PFSK-1 (cell line): ENCODE measurements around the gene MARCHF10.

Experiments used
- FOXP2 ChIP-seq: optimal IDR thresholded peaks from 2 replicates; pipeline ENCODE3; 2011; ENCODE audit warnings: borderline replicate concordance, control low read depth, inconsistent platforms; ENCODE audit not compliant: insufficient read depth; ENCODE audit errors: extremely low read length, extremely low read depth
- POLR2AphosphoS5 ChIP-seq: IDR thresholded peaks from 2 replicates; pipeline ENCODE4 v1.6.1; 2012; ENCODE audit warnings: low read depth, mild to moderate bottlenecking, control low read depth, low read length, moderate library complexity
- REST ChIP-seq, 2 experiments: IDR thresholded peaks; 2 replicates each; pipeline versions ENCODE4 v1.6.1 to v1.8.0; 2011 to 2012; ENCODE audit warnings: low read depth in 2 of 2, low read length in 2 of 2, control low read depth in 1 of 2, inconsistent platforms in 1 of 2, mild to moderate bottlenecking in 1 of 2, moderate library complexity in 1 of 2; ENCODE audit not compliant: insufficient read depth in 1 of 2
- SIN3A ChIP-seq: IDR thresholded peaks from 2 replicates; pipeline ENCODE4 v1.6.1; 2012; ENCODE audit warnings: mild to moderate bottlenecking, low read length, moderate library complexity, borderline replicate concordance; ENCODE audit not compliant: insufficient read depth
- TAF1 ChIP-seq: IDR thresholded peaks from 2 replicates; pipeline ENCODE4 v1.6.1; 2012; ENCODE audit warnings: low read length, control low read depth, borderline replicate concordance; ENCODE audit not compliant: insufficient read depth

MARCHF10 gene

GRCh38 chr17:62818526-62818925 lies 10.4 kb upstream of the MARCHF10 start:
- TF ChIP-seq SIN3A (no peak), TAF1 (no peak), REST (IDR thresholded peaks at IDR 0.05; ENCODE audit: insufficient read depth in 1 of 2, low read depth in 2 of 2, low read length in 2 of 2) (no peak), FOXP2 (no peak), POLR2AphosphoS5 (no peak)

- TF ChIP-seq TAF1 (no peak), FOXP2 (no peak), SIN3A (no peak), REST (IDR thresholded peaks at IDR 0.05; ENCODE audit: insufficient read depth in 1 of 2, low read depth in 2 of 2, low read length in 2 of 2) (no peak), POLR2AphosphoS5 (no peak)
Observed at GRCh38 chr17:62816282-62816839, 8.2 kb upstream of the MARCHF10 start.

GRCh38 chr17:62809656-62810055 lies 1.5 kb upstream of the MARCHF10 start:
- TF ChIP-seq REST (IDR thresholded peaks at IDR 0.05; ENCODE audit: insufficient read depth in 1 of 2, low read depth in 2 of 2, low read length in 2 of 2) (no peak), FOXP2 (no peak), POLR2AphosphoS5 (no peak), TAF1 (no peak), SIN3A (no peak)

GRCh38 chr17:62808576-62808970 lies 459 bp upstream of the MARCHF10 start:
- no peak for TF ChIP-seq TAF1
- no peak for TF ChIP-seq FOXP2
- no peak for TF ChIP-seq REST (IDR thresholded peaks at IDR 0.05; ENCODE audit: insufficient read depth in 1 of 2, low read depth in 2 of 2, low read length in 2 of 2)
- no peak for TF ChIP-seq POLR2AphosphoS5
- no peak for TF ChIP-seq SIN3A

GRCh38 chr17:62805234-62805633 lies 2.9 kb downstream of the MARCHF10 start:
- TF ChIP-seq TAF1 (no peak), REST (IDR thresholded peaks at IDR 0.05; ENCODE audit: insufficient read depth in 1 of 2, low read depth in 2 of 2, low read length in 2 of 2) (no peak), POLR2AphosphoS5 (no peak), SIN3A (no peak), FOXP2 (no peak)
